Transverse colon (tissue), 3 donors: ENCODE measurements around the gene MTSS2.

ENCODE experiments used
- EP300 ChIP-seq: sonication (generic); formaldehyde crosslinking; IDR thresholded peaks from one replicate; pipeline ENCODE4 v1.6.1; 2017; ENCODE audit warnings: antibody characterized with exemption, low read depth
- POLR2A ChIP-seq: fragments of 450-650 bp; IDR thresholded peaks from one replicate; pipeline ENCODE4 v1.6.1; 2016; ENCODE audit warnings: antibody characterized with exemption, mild to moderate bottlenecking, moderate library complexity
- TF ChIP-seq, protein P1 (sequence below), 5 experiments: fragments of 200-600 bp in 3 of 5; fragments of 450-650 bp in 2 of 5; sonication (generic) in 3 of 5; IDR thresholded peaks; 1 replicate in 2 of 5; 2 replicates in 3 of 5; pipeline ENCODE4 v1.5.1; 2016 to 2017; ENCODE audit warnings: antibody characterized with exemption in 5 of 5, inconsistent platforms in 3 of 5, mild to moderate bottlenecking in 2 of 5, moderate library complexity in 1 of 5

DNA sequence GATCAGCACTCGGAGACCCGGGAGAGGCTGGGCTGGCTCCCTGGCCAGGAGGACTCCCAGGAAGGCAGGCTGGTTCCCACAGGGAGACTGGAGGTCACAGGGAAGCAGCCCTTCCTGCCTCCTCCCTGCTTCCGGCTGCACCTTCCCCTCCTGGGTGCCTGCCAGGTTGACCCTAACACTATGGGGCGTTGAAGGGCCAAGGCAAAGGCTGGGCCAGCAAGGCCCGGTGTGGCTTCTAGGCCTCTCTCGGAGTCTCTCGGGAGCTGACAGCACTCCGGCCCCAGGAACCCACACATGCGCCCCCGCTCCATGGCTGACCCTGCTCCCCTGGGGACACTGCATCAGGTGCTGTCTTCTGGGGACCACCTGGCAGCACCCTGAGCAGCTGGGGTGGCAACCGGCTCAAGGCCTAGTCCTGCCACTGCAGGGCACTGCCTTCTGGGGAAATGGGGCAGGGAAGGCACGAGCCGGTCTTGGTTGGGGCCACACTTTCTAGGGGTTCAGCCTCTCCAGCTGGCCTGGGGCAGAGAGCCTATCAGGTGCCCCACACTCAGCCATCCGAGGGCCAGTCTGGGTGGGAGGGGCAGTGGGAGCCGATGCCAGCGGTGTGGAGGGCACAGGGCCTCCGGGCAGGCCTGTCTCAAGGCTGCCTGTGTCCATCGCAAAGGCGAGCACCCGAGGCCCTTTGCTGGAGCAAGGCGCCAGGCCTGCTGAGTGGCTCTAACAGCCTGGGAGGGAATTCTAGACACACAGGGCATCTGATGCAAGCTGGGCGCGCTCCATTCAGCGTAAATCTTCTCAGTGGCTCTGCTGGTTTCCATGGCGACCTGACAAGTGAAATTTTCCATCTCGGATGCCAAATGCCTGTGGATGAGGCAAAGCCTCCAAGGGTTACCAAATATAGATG is 5.6 kb upstream of the MTSS2 start:
- TF ChIP-seq POLR2A (no peak), EP300 (no peak)
- TF ChIP-seq, protein P1, sequence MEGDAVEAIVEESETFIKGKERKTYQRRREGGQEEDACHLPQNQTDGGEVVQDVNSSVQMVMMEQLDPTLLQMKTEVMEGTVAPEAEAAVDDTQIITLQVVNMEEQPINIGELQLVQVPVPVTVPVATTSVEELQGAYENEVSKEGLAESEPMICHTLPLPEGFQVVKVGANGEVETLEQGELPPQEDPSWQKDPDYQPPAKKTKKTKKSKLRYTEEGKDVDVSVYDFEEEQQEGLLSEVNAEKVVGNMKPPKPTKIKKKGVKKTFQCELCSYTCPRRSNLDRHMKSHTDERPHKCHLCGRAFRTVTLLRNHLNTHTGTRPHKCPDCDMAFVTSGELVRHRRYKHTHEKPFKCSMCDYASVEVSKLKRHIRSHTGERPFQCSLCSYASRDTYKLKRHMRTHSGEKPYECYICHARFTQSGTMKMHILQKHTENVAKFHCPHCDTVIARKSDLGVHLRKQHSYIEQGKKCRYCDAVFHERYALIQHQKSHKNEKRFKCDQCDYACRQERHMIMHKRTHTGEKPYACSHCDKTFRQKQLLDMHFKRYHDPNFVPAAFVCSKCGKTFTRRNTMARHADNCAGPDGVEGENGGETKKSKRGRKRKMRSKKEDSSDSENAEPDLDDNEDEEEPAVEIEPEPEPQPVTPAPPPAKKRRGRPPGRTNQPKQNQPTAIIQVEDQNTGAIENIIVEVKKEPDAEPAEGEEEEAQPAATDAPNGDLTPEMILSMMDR (IDR thresholded peaks at IDR 0.05) = no peak
